GM19372 (cell line): ENCODE measurements around the gene SLC10A1.

Experiments
- ATAC-seq: cut with Tn5 transposase; IDR thresholded peaks from one replicate; pipeline ENCODE4 v1.9.1; 2021; ENCODE audit warnings: mild to moderate bottlenecking, low read depth, moderate library complexity; ENCODE audit not compliant: unreplicated experiment

Gene SLC10A1

DNA sequence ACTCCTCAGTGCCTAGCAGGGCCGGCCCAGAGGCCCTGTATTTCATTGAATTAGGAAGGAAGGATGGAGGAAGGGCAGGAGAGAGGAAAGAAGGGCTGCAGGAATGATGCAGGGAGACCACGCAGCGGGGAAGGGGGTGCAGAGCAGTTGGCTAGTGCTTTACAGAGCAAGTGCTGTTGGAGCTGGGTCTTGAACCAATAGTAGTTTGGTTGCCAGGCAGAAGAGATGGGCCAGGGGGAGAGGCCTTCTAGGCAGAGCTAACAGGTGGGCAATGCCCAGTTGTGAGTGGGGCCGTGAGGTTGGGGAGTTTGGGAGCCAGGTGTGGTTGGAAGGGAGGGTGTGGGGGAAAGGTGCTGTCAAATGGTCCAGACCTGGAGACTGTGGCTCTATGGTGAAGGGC is 69.2 kb downstream of the SLC10A1 start:
- no peak for ATAC-seq

DNA sequence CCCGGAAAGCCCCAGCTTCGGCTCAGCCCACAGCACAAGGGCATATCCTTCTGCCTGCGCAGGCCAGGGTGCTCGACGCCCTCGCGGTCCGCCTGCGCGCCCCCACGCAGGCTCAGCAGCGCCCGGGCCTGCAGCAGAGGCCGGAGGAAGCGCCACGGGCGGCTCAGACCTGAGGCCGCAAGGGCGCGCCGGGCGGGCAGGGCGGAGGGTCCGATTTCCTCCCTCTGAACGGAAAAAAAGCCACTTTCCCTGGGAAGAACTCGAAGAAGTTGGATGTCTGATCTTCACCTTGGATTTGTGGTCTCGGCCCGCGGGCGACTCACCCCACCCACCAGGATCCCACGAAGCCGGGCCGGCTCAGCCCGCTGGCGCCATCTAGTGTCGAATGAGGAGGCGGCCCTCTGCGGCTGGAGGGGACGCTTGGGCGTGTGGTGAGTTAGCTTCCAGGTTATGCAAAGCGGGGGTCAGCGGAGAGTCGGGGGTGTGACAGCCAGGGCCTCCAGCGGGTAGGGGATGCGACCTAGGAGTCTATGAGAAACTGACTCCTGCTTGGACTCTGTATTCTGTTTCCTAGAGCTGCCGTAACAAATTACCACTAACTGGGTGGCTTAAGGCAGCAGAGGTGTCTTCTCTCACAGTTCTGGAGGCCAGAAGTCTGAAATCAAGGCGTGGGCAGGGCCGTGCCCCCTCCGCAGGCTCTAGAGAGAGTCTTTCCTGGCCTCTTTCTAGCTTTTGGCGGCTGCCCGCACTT is 70.1 kb downstream of the SLC10A1 start:
- peak; percentile 77 for ATAC-seq
